Measurements from ENCODE around the gene GDAP2.

Gene GDAP2

GRCh38 chr1:117830222-117830621, 99.2 kb downstream of the GDAP2 start:
- POLR2A ChIA-PET = no interaction called here
- no peak for TF ChIP-seq CTCF (IDR thresholded peaks at IDR 0.05; ENCODE audit: control extremely low read depth, extremely low read depth, low read depth, missing control alignments)
- CTCF ChIA-PET = no interaction called here
- no peak for DNase-seq (ENCODE audit: extremely low spot score)

- POLR2A ChIA-PET = no interaction called here
Observed at GRCh38 chr1:117828201-117828600, 101.2 kb downstream of the GDAP2 start.

GRCh38 chr1:117826540-117827078, 102.8 kb downstream of the GDAP2 start:
- no peak for DNase-seq (ENCODE audit: extremely low spot score)
- ChIA-PET POLR2A (no interaction called here), CTCF (no interaction called here)
- TF ChIP-seq CTCF (IDR thresholded peaks at IDR 0.05; ENCODE audit: control extremely low read depth, extremely low read depth, low read depth, missing control alignments) = no peak

More at GRCh38 chr1:117828201-117828600, 101.2 kb downstream of the GDAP2 start:
- no peak for TF ChIP-seq CTCF (IDR thresholded peaks at IDR 0.05; ENCODE audit: control extremely low read depth, extremely low read depth, low read depth, missing control alignments)
- no peak for DNase-seq (ENCODE audit: extremely low spot score)
- CTCF ChIA-PET = no interaction called here

- CTCF ChIA-PET = no interaction called here
Observed at GRCh38 chr1:117826119-117826518, 103.3 kb downstream of the GDAP2 start.

GRCh38 chr1:117825414-117825813, 104.0 kb downstream of the GDAP2 start:
- POLR2A ChIA-PET = no interaction called here
- no peak for DNase-seq (ENCODE audit: extremely low spot score)
- CTCF ChIA-PET = interaction anchor here (1.6 kb wide), 1 partner anchor 70 kb away, joined by 3 read pairs; no protein-coding TSS in a partner anchor
- TF ChIP-seq CTCF (IDR thresholded peaks at IDR 0.05; ENCODE audit: control extremely low read depth, extremely low read depth, low read depth, missing control alignments) = no peak

More at GRCh38 chr1:117826119-117826518, 103.3 kb downstream of the GDAP2 start:
- POLR2A ChIA-PET = no interaction called here
- TF ChIP-seq CTCF (IDR thresholded peaks at IDR 0.05; ENCODE audit: control extremely low read depth, extremely low read depth, low read depth, missing control alignments) = no peak
- DNase-seq (ENCODE audit: extremely low spot score) = no peak

- ChIA-PET POLR2A (no interaction called here), CTCF (interaction anchor here (1.1 to 1.9 kb wide), 4 partner anchors 10 to 70 kb away, joined by 3 to 5 read pairs (median 3); no protein-coding TSS in a partner anchor)
- DNase-seq (ENCODE audit: extremely low spot score) = no peak
- no peak for TF ChIP-seq CTCF (IDR thresholded peaks at IDR 0.05; ENCODE audit: control extremely low read depth, extremely low read depth, low read depth, missing control alignments)
Observed at GRCh38 chr1:117824616-117825015, 104.8 kb downstream of the GDAP2 start.
